SJSA1 (cell line): ENCODE results near the gene TAF4. TPM values are rescaled to one million over a fixed set of nuclear protein-coding genes. Genes with fewer than 3 reads are reported as not detected.

ENCODE experiments used
- DNase-seq, 2 experiments: peaks; one replicate each; pipeline ENCODE4 v3.0.0-alpha.2; 2015 to 2020; ENCODE audit warnings: low spot score in 2 of 2, low read depth in 1 of 2
- H3K27ac ChIP-seq: fragments of 250-450 bp; sonication (Bioruptor Pico); 2 replicates; pipeline ENCODE4 v1.5.1; 2020; ENCODE audit warnings: mild to moderate bottlenecking, moderate library complexity
- H3K27me3 ChIP-seq: fragments of 250-450 bp; sonication (Bioruptor Pico); replicated peaks from 2 replicates; pipeline ENCODE4 v1.5.1; 2020; ENCODE audit warnings: mild to moderate bottlenecking, moderate library complexity
- H3K36me3 ChIP-seq: fragments of 250-450 bp; sonication (Bioruptor Pico); 2 replicates; pipeline ENCODE4 v1.5.1; 2020; ENCODE audit warnings: mild to moderate bottlenecking
- H3K4me1 ChIP-seq: fragments of 250-450 bp; sonication (Bioruptor Pico); replicated peaks from 2 replicates; pipeline ENCODE4 v1.6.1; 2021; ENCODE audit warnings: mild to moderate bottlenecking
- H3K4me3 ChIP-seq: fragments of 250-450 bp; sonication (Bioruptor Pico); 2 replicates; pipeline ENCODE4 v1.5.1; 2020; ENCODE audit warnings: mild to moderate bottlenecking
- H3K9me3 ChIP-seq: fragments of 250-450 bp; sonication (Bioruptor Pico); replicated peaks from 2 replicates; pipeline ENCODE4 v1.5.1; 2020; ENCODE audit warnings: mild to moderate bottlenecking
- total RNA-seq: library from RNA; depleted of rRNA; stranded (reverse); fragments of >200 nt; shearing (Covaris generic); gene quantifications from 2 replicates; pipeline ENCODE4 v1.2.3, GENCODE V29; 2014; rRNA removed

Gene TAF4
- total RNA-seq, 1 experiment from 2014 or later: 7.1 TPM

DNA sequence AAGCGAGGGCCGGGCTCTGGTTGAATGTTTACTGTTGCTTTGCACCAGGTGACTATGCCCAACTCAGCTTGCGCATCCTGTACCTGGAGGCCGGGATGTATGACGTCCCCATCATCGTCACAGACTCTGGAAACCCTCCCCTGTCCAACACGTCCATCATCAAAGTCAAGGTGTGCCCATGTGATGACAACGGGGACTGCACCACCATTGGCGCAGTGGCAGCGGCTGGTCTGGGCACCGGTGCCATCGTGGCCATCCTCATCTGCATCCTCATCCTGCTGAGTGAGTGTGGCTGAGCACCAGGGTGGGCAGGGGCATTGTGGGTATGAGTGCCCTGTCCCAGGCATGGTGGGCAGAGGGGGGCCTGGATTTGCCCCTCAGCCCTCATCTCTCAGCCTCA is 136.1 kb downstream of the TAF4 start:
- Histone ChIP-seq H3K27me3 (no peaks in the 10 kb centered on the region), H3K27ac (no peak overlapping the region), H3K9me3 (no peaks in the 10 kb centered on the region), H3K4me1 (peaks cover 13% of the 10 kb centered on the region), H3K4me3 (no peak overlapping the region), H3K36me3 (no peaks in the 10 kb centered on the region)
- DNase-seq: no peak

DNA sequence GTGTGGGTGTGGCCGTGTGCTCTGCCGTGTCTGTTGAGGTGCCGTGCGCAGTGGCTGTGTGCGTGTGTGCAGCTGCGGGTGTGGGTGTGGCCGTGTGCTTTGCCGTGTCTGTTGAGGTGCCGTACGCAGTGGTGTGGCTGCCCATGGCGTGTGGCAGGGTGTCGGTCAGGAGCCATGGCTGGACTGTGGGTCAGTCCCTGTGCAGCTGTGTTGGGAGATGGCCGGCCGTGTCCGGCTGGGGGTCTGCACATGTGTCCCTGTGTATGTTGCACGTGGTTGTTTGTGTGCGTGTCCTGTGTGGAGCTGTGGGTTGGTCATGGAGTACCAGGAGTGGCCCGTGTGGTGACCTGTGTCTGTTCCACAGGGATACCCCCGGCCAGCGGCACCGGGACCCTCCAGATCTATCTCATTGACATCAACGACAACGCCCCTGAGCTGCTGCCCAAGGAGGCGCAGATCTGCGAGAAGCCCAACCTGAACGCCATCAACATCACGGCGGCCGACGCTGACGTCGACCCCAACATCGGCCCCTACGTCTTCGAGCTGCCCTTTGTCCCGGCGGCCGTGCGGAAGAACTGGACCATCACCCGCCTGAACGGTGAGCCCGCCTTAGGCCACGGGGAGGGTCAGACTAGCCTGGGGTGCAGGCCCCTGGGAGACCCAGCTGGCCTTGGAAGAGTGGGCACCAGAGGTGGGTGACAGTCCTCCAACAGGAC is 137.7 kb downstream of the TAF4 start:
- Histone ChIP-seq H3K27me3 (no peaks in the 10 kb centered on the region), H3K27ac (no peak overlapping the region), H3K36me3 (no peaks in the 10 kb centered on the region), H3K4me3 (no peak overlapping the region), H3K4me1 (peaks cover 13% of the 10 kb centered on the region), H3K9me3 (no peaks in the 10 kb centered on the region)
- DNase-seq: no peak

DNA sequence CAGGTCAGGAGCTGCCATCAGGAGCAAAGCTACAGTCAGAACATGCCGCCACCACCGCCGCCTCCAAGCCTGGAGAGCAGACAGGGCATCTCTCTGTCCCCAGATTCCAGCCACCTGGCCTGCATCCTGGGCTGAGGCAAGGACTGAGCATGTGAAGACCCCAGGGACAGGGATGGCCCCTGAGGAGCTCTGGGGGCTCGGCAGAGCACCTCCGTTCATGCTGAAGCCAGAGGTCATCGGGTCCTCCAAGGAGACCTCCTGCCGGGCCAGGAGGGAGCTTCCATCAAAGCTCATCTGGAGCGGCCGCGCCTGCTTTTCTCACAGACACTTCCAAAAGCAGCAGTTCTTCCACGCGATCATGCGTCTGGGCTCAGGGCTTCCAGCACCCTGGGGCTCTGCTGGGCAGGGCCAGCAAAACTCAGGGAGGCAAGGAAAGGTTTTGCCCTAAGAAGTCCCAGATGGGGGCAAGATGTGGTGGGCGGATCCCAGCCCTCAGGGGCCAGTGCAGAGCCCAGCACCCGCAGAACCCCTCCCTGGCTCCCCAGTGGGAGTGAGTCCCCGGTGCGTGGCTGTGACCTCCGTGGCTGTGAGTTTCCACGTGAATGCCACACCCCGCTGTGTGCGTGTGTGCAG is 138.4 kb downstream of the TAF4 start:
- H3K27ac ChIP-seq: no peak overlapping the region
- no peaks in the 10 kb centered on the region for H3K27me3 ChIP-seq
- no peaks in the 10 kb centered on the region for H3K9me3 ChIP-seq
- H3K36me3 ChIP-seq: no peaks in the 10 kb centered on the region
- no peak overlapping the region for H3K4me3 ChIP-seq
- no peak for DNase-seq
- peaks cover 13% of the 10 kb centered on the region for H3K4me1 ChIP-seq

DNA sequence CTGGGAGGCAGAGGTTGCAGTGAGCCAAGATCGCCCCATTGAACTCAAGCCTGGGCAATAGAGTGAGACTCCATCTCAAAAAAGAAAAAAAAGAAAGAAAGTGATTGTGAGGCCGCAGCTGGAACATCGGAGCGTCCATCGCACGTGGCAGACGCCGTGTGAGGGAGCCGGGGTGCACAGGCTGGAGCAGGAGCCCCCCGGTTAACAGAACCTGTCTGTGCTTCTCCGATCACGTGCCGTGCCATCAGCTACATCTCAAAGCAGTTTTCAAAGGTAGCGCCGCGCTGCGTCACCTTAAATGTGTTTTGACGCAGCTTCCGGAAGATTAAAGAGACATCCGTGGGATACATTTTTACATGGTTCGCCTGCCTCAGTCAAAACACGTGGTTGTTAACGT is 138.9 kb downstream of the TAF4 start:
- Histone ChIP-seq H3K4me3 (no peak overlapping the region), H3K9me3 (no peaks in the 10 kb centered on the region), H3K27me3 (no peaks in the 10 kb centered on the region), H3K36me3 (no peaks in the 10 kb centered on the region), H3K27ac (no peak overlapping the region), H3K4me1 (peaks cover 13% of the 10 kb centered on the region)
- no peak for DNase-seq

DNA sequence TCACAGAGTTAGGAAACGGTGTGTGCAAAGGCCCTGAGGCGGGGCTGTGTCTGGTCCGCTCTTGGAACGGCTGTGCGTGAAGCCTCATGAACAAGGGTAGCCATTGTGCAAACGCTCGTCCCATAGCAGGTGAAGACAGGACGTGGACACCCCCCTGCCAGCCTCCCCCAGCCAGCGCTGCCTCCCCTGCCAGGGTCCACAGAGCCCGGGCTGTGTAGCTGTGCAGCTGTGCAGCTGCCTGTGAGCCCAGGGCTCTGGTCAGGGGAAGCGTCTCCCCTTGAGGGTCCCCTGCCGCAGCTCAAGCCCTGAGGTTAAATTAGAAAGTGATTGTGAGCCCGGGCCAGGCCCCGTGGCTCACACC is 139.4 kb downstream of the TAF4 start:
- Histone ChIP-seq H3K4me1 (peaks cover 13% of the 10 kb centered on the region), H3K9me3 (no peaks in the 10 kb centered on the region), H3K27me3 (no peaks in the 10 kb centered on the region), H3K36me3 (no peaks in the 10 kb centered on the region), H3K4me3 (no peak overlapping the region), H3K27ac (no peak overlapping the region)
- no peak for DNase-seq

DNA sequence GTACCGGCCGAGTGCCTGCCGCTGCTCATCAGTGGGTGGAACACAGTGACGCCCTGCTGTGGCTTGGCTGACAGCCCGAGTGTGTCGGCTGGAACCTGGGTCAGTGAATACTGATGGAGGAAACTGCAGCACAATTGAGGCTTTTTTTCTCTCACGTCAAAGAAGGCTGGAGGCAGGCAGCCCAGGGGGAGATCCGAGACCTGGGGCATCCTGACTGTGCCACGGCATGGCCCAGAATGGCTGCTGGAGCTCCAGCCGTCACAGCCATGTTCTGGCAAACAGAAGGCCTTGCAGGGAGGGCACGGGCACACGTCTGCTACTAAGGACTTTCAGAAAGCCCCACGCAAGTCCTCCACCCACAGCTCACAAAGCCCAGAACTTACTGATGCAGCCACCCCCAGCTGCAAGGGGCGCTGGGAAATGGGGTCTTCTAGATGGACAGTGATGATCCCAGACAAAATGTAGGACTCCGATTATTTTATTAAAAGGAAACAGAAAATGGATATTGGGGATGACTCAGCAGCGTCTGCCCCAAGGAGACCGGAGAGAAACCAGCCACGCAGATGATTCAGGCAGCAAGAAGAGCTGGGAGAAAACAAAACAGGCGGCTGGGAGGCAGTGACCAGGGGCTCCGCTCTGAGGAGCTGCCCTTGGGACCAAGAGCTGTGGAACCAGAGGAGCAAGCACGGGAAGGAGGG is 140.0 kb downstream of the TAF4 start:
- no peaks in the 10 kb centered on the region for H3K27me3 ChIP-seq
- no peaks in the 10 kb centered on the region for H3K9me3 ChIP-seq
- peaks cover 13% of the 10 kb centered on the region for H3K4me1 ChIP-seq
- H3K36me3 ChIP-seq: no peaks in the 10 kb centered on the region
- DNase-seq: peak; percentile 63 to 74
- H3K4me3 ChIP-seq: peak overlapping the region; percentile 19
- H3K27ac ChIP-seq: no peak overlapping the region

DNA sequence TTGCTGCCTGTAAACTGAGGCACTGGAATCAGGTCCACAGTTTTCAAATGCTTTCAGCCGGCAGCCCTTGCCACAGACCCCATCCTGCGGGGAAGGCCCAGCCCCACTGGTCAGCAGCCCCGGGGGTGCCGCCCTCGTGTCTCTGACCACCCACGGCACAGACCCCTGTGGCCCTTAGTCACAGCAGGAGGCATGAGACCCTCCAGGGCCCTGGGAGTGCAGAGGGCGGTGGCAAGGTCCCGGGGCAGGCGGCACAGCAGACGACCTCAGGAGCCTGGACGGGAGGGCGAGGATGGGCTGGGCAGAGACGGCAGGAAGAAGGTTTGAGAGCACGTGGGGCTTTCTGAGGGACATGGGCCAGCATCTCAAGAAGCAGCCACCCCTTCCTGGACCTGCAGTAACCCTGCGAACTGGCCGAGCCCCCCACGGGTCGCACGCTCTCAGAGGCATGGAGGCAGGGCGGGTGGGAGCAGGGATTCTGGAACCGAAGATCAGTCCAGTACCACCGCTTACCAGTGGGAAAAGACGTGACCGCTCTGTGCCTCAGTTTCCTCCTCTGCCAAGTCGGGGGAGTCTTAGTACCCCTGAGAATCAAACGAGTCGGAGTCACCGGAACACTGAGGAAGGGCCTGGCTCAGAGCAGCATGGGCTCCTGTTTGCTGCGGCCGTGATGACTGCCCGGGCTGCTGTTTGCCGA is 140.7 kb downstream of the TAF4 start:
- H3K4me1 ChIP-seq: peaks cover 13% of the 10 kb centered on the region
- no peaks in the 10 kb centered on the region for H3K36me3 ChIP-seq
- H3K9me3 ChIP-seq: no peaks in the 10 kb centered on the region
- H3K27me3 ChIP-seq: no peaks in the 10 kb centered on the region
- DNase-seq: peak in 1 of 2 experiments; percentile 6
- H3K4me3 ChIP-seq: no peak overlapping the region; the same call in 1 of the 2 replicates
- H3K27ac ChIP-seq: no peak overlapping the region

Other genes starting within 250 kb of the TAF4 start
- gene LSM14B, start 56.6 kb upstream of the TAF4 start, total RNA-seq: 21.1 and 33.2 TPM in 2 replicates
- gene PSMA7, start 77.5 kb upstream of the TAF4 start, total RNA-seq: 782 and 1,103 TPM in 2 replicates
- gene SS18L1, start 77.9 kb upstream of the TAF4 start, total RNA-seq: 5.2 and 14.2 TPM in 2 replicates
- 23.9 and 31.4 TPM in 2 replicates for gene MTG2, start 117.1 kb upstream of the TAF4 start, total RNA-seq
- gene HRH3, start 154.4 kb upstream of the TAF4 start, total RNA-seq: not detected in 2 replicates
- gene OSBPL2, start 172.6 kb upstream of the TAF4 start, total RNA-seq: 10.5 and 14.9 TPM in 2 replicates
- gene ADRM1, start 237.1 kb upstream of the TAF4 start, total RNA-seq: 279 and 361 TPM in 2 replicates